Measurements from ENCODE around the gene DRG2. TPM values are rescaled to one million over a fixed set of nuclear protein-coding genes. Genes with fewer than 3 reads are reported as not detected.

DRG2 gene
- total and polyA plus RNA-seq, 10 of the 15 experiments (the other 5 are each of a cell fraction or from before 2014, with no cell fraction given), result 9.1 to 64.8 (median 45.7) TPM

GRCh38 chr17:18076936-18077335 is 10.8 kb upstream of the DRG2 start:
- no peak for FAIRE-seq
- no peaks in the 10 kb centered on the region for H3K4me1 ChIP-seq (ENCODE audit: control insufficient read depth, insufficient read depth, low read length)
- TF ChIP-seq, protein P1, sequence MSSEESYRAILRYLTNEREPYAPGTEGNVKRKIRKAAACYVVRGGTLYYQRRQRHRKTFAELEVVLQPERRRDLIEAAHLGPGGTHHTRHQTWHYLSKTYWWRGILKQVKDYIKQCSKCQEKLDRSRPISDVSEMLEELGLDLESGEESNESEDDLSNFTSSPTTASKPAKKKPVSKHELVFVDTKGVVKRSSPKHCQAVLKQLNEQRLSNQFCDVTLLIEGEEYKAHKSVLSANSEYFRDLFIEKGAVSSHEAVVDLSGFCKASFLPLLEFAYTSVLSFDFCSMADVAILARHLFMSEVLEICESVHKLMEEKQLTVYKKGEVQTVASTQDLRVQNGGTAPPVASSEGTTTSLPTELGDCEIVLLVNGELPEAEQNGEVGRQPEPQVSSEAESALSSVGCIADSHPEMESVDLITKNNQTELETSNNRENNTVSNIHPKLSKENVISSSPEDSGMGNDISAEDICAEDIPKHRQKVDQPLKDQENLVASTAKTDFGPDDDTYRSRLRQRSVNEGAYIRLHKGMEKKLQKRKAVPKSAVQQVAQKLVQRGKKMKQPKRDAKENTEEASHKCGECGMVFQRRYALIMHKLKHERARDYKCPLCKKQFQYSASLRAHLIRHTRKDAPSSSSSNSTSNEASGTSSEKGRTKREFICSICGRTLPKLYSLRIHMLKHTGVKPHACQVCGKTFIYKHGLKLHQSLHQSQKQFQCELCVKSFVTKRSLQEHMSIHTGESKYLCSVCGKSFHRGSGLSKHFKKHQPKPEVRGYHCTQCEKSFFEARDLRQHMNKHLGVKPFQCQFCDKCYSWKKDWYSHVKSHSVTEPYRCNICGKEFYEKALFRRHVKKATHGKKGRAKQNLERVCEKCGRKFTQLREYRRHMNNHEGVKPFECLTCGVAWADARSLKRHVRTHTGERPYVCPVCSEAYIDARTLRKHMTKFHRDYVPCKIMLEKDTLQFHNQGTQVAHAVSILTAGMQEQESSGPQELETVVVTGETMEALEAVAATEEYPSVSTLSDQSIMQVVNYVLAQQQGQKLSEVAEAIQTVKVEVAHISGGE (CRISPR knock-in tag; IDR thresholded peaks at IDR 0.05), result no peak
- no peak for TF ChIP-seq NR2F1 (conservative IDR thresholded peaks at IDR 0.05)
- no peak for TF ChIP-seq SIX5 (IDR thresholded peaks at IDR 0.05; ENCODE audit: low read depth, low read length, severe bottlenecking)
- TF ChIP-seq SPI1 (IDR thresholded peaks at IDR 0.05; ENCODE audit: borderline replicate concordance, insufficient read depth, low read depth, low read length), result no peak
- TF ChIP-seq TCF3 (IDR thresholded peaks at IDR 0.05; ENCODE audit: borderline replicate concordance, insufficient read depth, low read depth, low read length), result no peak
- TF ChIP-seq IKZF1 (conservative IDR thresholded peaks at IDR 0.05), result no peak
- TF ChIP-seq ZNF217 (IDR thresholded peaks at IDR 0.05), result no peak
- TF ChIP-seq HDGF (IDR thresholded peaks at IDR 0.05), result no peak
- no peak for TF ChIP-seq EZH2 (IDR thresholded peaks at IDR 0.05; ENCODE audit: borderline replicate concordance, control insufficient read depth, low read depth, low read length)
- no peaks in the 10 kb centered on the region for H4K20me1 ChIP-seq (ENCODE audit: control insufficient read depth, insufficient read depth)
- ChIA-PET RAD21 (ENCODE audit: unreplicated experiment) (no interaction called here), POLR2A (no interaction called here), SMC1A (ENCODE audit: uncharacterized antibody, unreplicated experiment) (no interaction called here), CTCF (no interaction called here)
- intact Hi-C loops (cut with micrococcal nuclease; ENCODE audit: unreplicated experiment), result no loop called here
- no peaks in the 10 kb centered on the region for H3K27me3 ChIP-seq (replicated peaks in 1 of 2; ENCODE audit: control insufficient read depth in 2 of 2, insufficient read depth in 2 of 2, low read length in 1 of 2)
- no peaks in the 10 kb centered on the region for H3K79me2 ChIP-seq (ENCODE audit: control insufficient read depth, insufficient read depth, low read length)
- DNase-seq (ENCODE audit: low read depth, low spot score), result no peak
- WGBS (ENCODE audit: insufficient coverage, insufficient replicate concordance, low lambda C conversion rate, missing lambda C conversion rate), result 37% methylated on average over 7 of the region's 7 CpGs
- H3K4me3 ChIP-seq, result no peak overlapping the region
- H2AFZ ChIP-seq (ENCODE audit: control insufficient read depth, low read depth, low read length), result no peak overlapping the region
- in situ Hi-C loops (cut with MboI), result no loop called here
- ATAC-seq, result no peak
- no peak overlapping the region for H3K9ac ChIP-seq (ENCODE audit: control insufficient read depth, insufficient read depth, low read length)
- H3K36me3 ChIP-seq (ENCODE audit: control insufficient read depth in 2 of 2, insufficient read depth in 2 of 2, low read length in 1 of 2), result no peaks in the 10 kb centered on the region
- no peak overlapping the region for H3K27ac ChIP-seq (ENCODE audit: control insufficient read depth, insufficient read depth)
- H3K9me3 ChIP-seq (replicated peaks; ENCODE audit: control insufficient read depth, insufficient read depth, low read length), result no peaks in the 10 kb centered on the region
- no peak overlapping the region for H3K4me2 ChIP-seq (ENCODE audit: control insufficient read depth, insufficient read depth)
- no TSS peak for BruUV-seq (replicated peaks)
